Fibroblast of the aortic adventitia (primary cell): ENCODE results near the gene ATF7IP2. TPM values are rescaled to one million over a fixed set of nuclear protein-coding genes. Genes with fewer than 3 reads are reported as not detected.
A peak's percentile ranks its signal among the peaks of the same experiment; 100 is the strongest.
"Not testable (repeated sequence)": the region's sequence is repeated elsewhere in the genome, so short reads cannot be mapped to it uniquely, and the experiment has no call there.

Experiments used
- DNase-seq: peaks from one replicate; pipeline ENCODE4 v3.0.0-alpha.2; 2010; ENCODE audit warnings: low read depth
- H3K4me3 ChIP-seq: 2 replicates; pipeline ENCODE4 v1.5.1; 2011; ENCODE audit warnings: low read depth, mild to moderate bottlenecking, control low read depth, low read length, moderate library complexity
- total RNA-seq: library from RNA; depleted of rRNA; stranded (reverse); fragments of >200 nt; gene quantifications from 2 replicates; pipeline ENCODE4 v1.2.3, GENCODE V29; 2012; ENCODE audit warnings: low replicate concordance
- TF ChIP-seq, protein P1 (sequence below): IDR thresholded peaks from 2 replicates; pipeline ENCODE4 v1.5.1; 2011; ENCODE audit warnings: mild to moderate bottlenecking, low read length, control low read depth, inconsistent platforms; ENCODE audit not compliant: insufficient read depth

ATF7IP2 gene
- total RNA-seq, 1 donor, result 1.1 TPM

DNA sequence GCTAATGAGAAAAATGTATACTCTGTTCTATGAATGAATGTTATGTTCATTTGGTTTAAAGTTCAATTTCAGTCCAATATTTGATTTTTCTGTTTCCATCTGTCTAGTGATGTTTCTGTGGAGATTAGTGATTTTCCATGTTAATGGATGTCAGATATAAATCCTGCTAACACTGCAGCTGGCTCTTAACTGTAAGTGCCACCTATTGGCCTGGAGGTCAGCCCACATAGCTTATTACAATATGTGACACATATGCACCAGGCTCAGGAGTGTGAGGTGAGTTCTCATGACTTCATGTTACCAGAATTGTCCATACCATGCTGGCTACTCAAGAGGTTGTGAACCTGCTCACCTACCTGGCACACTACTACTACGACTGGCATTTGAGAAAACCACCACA lies 17.1 kb downstream of the ATF7IP2 start:
- TF ChIP-seq, protein P1, sequence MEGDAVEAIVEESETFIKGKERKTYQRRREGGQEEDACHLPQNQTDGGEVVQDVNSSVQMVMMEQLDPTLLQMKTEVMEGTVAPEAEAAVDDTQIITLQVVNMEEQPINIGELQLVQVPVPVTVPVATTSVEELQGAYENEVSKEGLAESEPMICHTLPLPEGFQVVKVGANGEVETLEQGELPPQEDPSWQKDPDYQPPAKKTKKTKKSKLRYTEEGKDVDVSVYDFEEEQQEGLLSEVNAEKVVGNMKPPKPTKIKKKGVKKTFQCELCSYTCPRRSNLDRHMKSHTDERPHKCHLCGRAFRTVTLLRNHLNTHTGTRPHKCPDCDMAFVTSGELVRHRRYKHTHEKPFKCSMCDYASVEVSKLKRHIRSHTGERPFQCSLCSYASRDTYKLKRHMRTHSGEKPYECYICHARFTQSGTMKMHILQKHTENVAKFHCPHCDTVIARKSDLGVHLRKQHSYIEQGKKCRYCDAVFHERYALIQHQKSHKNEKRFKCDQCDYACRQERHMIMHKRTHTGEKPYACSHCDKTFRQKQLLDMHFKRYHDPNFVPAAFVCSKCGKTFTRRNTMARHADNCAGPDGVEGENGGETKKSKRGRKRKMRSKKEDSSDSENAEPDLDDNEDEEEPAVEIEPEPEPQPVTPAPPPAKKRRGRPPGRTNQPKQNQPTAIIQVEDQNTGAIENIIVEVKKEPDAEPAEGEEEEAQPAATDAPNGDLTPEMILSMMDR, result no peak
- DNase-seq, result no peak
- H3K4me3 ChIP-seq, result no peak overlapping the region

DNA sequence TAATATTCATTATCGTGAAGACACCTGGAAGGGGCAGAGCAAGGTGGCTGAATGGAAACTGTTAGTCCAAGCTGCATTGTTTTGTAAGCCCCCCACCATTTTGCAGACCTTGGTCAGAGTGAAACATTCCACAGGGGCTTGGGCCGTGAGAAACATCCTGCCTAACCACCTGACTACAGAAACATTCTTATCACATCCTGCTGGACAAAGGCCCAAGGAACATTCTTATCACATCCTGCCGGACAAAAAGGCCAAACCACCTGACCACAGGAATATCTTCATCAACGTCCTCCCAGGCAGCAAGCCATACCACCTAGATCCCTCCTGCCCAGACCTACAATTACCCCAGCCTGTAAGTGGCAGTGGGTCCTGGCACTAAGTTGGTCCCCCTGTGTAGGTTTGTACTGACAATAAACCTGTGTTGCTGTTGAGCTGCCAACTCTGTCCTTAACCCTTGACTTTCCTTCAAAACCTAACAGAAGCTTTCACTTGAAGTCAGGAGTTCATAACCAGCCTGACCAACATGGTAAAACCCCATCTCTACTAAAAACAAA lies 19.6 kb downstream of the ATF7IP2 start:
- TF ChIP-seq, protein P1, result no peak

DNA sequence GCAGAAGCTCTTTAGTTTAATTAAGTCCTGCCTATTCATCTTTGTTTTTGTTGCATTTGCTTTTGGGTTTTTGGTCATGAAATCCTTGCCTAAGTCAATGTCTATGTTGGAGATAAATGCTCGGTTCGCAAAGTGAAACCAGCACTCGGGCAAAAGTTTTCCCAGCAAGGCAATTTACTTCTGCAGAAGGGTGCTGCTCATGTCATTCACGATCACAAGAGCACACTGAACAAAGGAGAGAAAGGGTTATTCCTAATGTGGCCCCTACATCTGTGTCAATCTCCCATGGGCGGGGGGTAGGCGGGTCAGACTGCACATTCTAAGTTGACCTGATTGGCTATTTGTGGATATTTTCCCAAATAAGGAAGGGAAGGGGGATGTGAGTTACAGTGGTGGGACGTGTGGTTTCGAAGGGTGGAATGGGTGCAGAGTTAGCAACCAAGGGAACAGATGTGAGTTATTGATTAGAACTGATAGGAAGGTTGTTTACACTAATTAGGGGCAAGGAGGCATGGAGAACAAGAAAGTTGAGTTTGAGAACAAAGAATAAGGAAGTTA lies 23.0 kb downstream of the ATF7IP2 start:
- H3K4me3 ChIP-seq, result no peak overlapping the region
- TF ChIP-seq, protein P1, result no peak
- DNase-seq, result no peak

More for the DNA sequence above, 19.6 kb downstream of the ATF7IP2 start:
- H3K4me3 ChIP-seq, result no peak overlapping the region
- DNase-seq, result peak; percentile 7

- DNase-seq, H3K4me3 ChIP-seq: not testable (repeated sequence)
Observed at GRCh38 chr16:10409713-10410112, 23.9 kb downstream of the ATF7IP2 start.

- TF ChIP-seq, protein P1, result no peak
- DNase-seq, result no peak
- no peak overlapping the region for H3K4me3 ChIP-seq
Observed at GRCh38 chr16:10410469-10410868, 24.6 kb downstream of the ATF7IP2 start.

GRCh38 chr16:10412935-10413601 lies 27.2 kb downstream of the ATF7IP2 start:
- TF ChIP-seq, protein P1, result no peak
- DNase-seq, result no peak
- H3K4me3 ChIP-seq, result no peak overlapping the region

- H3K4me3 ChIP-seq, DNase-seq: not testable (repeated sequence)
Observed at GRCh38 chr16:10418204-10418603, 32.3 kb downstream of the ATF7IP2 start.

- no peak overlapping the region for H3K4me3 ChIP-seq
- DNase-seq, result no peak
- TF ChIP-seq, protein P1, result no peak
Observed at GRCh38 chr16:10419701-10420100, 33.8 kb downstream of the ATF7IP2 start.
